NCI-H1092 (cell line): Measurements from ENCODE around the gene CIDEB.
"Not testable (repeated sequence)": the region's sequence is repeated elsewhere in the genome, so short reads cannot be mapped to it uniquely, and the experiment has no call there.

Experiments
- DNase-seq: peaks from one replicate; lab custom pipeline; 2025; lab: John Stamatoyannopoulos, UW

The CIDEB gene

GRCh38 chr14:24307575-24308341 is at the start of gene CIDEB:
Gene CIDEB, minus strand, starts transcription at chr14:24307977. Its CDS starts 119 bp downstream, at chr14:24307858.
- peak; percentile 6 for DNase-seq

DNA sequence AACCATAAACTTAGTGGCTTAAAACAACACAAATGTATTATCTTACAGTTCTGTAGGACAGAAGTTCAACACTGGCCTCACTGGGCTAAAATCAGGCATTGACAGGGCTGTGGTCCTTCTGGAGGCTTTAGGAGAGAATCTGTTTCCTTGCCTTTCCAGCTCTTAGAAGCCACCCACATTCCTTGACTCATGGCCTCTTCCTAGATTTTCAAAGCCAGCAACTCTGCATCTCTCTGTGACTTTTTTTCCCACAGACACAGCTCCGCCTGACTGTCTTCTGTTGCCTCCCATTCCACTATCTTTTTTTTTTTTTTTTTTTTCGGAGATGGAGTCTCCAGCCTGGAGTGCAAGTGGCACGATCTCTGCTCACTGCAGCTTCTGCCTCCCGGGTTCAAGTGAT is 48.4 kb upstream of the CIDEB start:
- DNase-seq, result no peak

DNA sequence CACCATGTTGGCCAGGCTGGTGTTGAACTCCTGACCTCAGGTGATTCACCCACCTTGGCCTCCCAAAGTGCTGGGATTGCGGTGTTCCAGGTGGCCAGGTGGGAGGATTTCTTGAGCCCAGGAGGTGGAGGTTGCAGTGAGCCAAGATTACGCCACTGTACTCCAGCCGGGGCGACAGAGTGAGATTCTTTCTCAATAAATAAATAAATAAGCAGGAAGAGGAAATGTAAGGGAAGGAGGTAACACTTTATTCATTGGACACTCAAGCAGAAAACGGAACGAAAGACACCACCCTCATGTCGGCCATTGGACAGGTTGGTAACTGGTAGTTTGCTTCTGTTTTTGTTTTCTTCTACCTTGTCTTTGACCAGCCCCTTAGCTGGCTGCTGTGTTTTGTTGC is 47.2 kb upstream of the CIDEB start:
- DNase-seq, result no peak

GRCh38 chr14:24354482-24354825 is 46.7 kb upstream of the CIDEB start:
- DNase-seq, result not testable (repeated sequence)

DNA sequence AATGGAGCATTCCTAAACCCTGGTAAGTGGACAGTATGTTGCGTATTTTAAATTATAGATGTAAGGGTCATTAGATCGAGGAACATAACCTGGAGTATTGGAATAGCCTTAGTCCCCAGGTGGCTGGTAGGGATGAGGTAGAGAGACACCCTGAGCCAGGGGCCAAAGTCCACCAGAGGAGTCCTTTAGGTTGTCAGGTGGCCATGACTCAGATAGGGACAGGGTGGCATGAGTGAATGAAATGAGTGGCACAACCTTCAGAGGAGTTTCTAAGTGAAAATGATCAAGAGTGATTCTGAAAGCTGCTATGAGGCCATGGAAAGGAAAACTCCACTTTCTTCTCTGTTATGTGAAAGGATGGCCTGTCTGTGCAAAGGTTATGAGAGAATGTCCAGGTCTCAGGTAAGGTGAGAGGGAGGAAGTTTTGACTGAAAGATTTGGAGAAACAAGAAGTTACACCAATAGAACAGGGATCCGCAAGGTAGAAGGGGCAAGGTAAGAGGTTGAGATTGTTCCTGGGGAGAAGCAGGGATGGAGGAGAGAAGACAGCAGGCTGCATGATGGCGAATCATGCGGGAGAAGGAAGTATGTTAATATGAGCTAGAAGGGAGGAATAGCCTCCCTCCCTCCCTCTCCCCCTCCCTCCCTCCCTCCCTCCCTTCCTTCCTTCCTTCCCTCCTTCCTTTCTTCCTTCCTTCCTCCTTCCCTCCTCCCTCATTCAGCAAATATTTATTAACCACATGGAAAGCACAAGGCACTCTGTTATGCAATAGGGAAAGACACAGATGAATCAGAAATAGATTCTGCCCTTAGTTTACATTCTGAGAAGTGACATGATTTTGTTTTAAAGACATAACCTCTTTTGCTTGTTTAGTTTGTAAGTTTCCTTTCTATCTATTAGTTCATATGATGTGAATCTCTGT is 46.0 kb upstream of the CIDEB start:
- DNase-seq, result no peak

- no peak for DNase-seq
Observed at GRCh38 chr14:24351517-24351916, 43.7 kb upstream of the CIDEB start.

- no peak for DNase-seq
Observed at GRCh38 chr14:24349742-24350141, 42.0 kb upstream of the CIDEB start.

- no peak for DNase-seq
Observed at GRCh38 chr14:24348186-24348585, 40.4 kb upstream of the CIDEB start.

GRCh38 chr14:24347134-24347533 is 39.4 kb upstream of the CIDEB start:
- no peak for DNase-seq

DNA sequence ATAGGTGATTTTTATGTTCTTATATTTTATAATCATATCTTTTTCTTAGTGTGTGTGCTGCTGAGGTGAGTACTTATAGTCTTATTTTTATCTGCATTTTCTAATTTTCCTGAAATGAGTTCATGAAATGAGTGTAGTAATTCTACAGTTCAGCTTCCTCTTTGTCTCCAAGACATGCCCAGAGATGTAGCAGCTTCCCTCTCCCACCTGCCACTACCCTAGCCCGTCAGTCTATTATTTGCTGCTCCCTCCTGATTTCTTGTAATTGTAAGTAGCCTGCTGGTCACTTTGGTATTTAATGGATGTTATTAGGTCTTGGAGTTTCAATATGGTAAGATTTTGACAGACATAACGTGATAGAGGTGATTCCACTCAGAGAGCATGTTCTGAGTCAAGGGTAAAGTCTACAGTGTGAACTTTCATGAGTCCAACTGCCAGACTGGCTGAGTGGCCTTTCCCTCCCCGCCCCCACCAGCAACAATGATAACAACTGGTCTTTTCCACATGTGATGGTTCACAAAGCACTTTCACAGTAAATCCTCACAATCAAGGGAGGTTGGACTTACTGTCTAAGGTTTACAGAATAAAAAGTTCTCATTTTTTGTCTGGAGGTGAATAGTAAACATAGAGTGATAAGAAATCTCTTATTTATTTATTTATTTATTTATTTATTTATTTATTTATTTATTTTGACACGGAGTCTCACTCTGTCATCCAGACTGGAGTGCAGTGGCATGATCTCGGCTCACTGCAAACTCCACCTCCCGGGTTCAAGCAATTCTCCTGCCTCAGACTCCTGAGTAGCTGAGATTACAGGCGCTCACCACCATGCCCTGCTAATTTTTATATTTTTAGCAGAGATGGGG is 36.3 kb upstream of the CIDEB start:
- no peak for DNase-seq

DNA sequence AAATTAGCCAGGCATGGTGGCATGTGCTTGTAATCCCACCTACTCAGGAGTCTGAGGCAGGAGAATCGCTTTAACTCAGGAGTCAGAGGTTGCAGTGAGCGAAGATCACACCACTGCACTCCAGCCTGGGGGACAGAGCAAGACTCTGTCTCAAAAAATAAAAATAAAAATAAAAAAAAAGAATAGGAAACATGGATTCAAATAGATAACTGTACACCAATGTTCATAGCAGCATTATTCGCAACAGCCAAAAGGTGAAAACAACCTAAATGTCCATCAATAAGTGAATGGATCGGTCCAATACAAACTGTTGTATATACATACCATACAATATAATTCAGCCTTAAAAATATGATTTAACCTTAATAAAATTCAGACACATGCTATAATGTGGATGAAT is 35.1 kb upstream of the CIDEB start:
- no peak for DNase-seq

DNA sequence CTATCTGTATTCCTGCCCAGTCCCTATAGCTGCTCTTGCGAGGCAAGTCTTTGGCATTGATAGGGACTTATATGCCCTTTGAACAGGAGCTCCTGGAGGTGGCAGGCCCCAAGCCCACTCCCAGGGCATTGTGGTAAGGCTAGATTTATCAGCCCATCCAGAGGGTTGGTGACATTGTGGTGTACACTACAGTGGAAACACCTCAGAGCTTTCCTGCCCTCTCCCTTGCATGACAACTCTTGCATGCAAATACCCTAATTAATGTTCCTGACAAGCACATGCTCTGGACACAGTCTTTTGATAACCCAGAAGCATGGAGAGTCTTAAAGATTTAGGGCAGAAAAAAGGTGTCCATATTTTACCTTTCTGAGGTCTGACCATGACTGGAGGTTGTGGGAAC is 32.8 kb upstream of the CIDEB start:
- no peak for DNase-seq

DNA sequence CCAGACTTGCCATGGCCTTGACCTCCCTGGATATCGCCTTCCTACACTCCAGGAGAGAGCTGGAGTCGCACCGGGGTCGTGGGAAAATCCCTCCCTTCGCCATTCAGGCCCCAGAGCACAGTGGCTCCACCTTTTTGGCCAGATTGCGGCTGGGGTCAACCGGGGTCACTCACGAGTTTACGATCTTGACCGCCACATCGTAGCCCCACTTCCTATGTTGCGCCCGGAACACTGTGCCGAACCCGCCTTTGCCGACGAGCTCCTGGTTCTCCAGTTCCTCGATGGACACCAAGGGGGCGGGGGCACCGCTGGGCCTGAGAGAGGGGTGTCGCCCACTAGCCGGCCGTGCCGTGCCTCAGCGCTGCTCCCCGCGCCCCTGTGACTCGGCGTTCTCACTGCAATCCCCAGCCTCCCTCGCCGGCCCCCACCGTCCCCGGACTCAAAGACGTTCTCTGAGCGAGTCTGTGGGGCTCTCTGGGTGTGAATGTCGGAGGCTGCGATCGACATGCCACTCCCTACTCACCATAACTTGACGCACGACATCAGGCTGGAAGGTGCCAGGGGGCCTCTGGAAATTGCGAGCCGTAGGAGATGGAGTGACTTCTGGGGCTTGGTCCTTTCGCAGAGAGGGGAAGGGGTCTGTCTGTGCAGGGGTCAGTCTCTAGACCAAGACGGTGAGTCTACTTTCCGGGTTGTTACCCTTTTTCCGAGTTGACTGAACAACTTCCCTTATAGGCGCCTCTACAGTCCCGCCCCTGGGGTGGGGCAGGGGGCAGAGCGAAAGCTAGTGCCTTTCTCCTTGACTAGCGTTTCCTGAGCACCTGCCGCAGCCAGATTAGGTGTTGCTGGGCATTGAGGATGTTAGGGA is 31.7 kb upstream of the CIDEB start, which contains the start of gene RIPK3:
TSS of gene RIPK3 (minus strand) at position 708 of the 868 bp plus-strand sequence. CDS start at position 543, 165 bp downstream.
- no peak for DNase-seq

- DNase-seq, result no peak
Observed at GRCh38 chr14:24338843-24339242, 31.1 kb upstream of the CIDEB start.

GRCh38 chr14:24337824-24338175 is 30.0 kb upstream of the CIDEB start:
- no peak for DNase-seq

DNA sequence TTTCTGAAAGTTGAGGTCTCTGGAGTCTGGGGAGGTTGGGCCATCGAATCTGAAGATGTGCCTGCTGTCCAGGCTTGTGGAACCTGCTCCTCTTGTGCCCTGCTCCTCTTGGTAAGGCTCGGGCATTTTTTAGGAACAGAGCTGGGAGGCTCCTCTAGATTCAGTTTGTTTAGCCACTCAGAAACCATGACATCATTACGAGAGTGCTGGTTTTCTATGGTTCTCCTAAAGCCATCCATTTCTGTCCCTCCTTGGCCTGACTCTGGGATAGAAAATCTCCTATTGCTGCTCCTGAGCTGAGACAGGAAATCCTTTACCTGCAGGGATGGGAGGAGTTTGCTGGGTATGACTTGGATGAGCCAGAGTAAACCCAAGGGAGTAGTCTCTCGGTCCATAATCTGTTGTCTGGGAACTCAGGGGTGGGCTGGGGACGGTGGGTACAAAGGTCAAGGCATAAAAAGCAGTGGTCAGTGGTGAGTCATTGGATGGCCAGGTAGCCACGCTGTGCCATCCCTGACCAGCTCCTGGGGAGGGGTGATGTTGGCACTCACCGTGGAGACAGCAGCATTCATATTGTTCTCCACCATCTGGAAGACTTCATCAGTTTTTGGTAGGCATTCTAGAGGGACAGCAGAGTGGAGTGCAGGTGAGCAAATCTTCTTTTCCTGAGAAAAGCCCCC is 29.5 kb upstream of the CIDEB start:
- no peak for DNase-seq

GRCh38 chr14:24335461-24336171 is 27.8 kb upstream of the CIDEB start:
- no peak for DNase-seq

DNA sequence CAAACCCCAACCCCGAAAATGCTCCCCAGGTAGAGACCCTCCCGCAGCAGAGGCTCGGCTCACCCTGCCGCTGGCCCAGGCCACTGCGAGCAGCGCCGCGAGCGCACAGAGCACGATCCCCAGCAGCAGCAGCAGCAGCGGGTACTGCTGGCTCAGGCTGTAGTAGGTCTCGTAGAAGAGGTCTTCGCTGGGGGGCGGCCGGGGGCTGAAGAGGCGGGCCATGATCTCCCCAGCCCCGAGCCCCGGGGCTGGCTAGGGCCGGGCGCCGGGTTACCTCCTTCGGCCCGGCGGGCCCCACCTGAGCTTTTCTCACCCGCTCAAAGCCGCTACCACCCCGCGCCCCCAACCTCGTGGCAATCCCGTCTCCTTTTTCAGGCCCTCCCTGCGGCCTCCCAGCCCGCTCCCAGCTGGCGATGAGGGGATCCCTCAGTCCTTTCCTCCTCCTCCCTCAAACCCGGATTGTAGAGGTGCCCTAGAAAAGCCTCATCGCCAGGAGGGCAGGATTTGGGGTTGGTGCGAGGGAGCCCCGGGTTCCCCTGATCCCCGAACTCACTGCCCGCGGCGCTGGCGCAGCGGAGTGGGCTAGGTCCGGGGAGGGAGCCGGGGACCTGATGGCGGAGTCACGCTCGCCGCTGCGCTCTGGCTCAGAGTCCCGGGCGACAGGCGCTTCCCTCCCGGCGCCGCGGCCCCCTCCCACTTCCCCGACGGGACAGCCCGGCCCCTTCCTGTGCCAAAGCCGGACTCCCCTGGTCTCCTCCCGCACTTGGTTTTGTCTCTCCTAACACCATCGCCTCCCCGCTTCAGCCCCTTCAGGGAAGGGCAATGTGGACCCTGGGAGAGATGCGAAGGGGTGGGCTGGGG is 26.9 kb upstream of the CIDEB start, which contains the start of gene ADCY4:
TSS of gene ADCY4 (minus strand) at position 641 of the 861 bp plus-strand sequence. CDS start at position 222, 419 bp downstream.
- no peak for DNase-seq
